Measurements from ENCODE around the gene RAB40AL. TPM values are rescaled to one million over a fixed set of nuclear protein-coding genes. Genes with fewer than 3 reads are reported as not detected.

The RAB40AL gene
- total and polyA plus RNA-seq, 2 of the 8 experiments (the other 6 are each of a cell fraction or from before 2014, with no cell fraction given), result 0.27 to 0.30 TPM

GRCh38 chrX:102985192-102985591, 48.1 kb downstream of the RAB40AL start (continued):
- TF ChIP-seq NANOG (IDR thresholded peaks at IDR 0.05; ENCODE audit: insufficient read depth, low read depth, low read length, poor library complexity, severe bottlenecking) (no peak), SIN3A (conservative IDR thresholded peaks at IDR 0.05 in 1 of 2, IDR thresholded peaks at IDR 0.05 in 1 of 2; ENCODE audit: low read depth in 1 of 2, low read length in 2 of 2) (no peak)

Other genes starting within 250 kb of the RAB40AL start
- gene GPRASP2, start 224.8 kb upstream of the RAB40AL start, total RNA-seq (2021; fragmentation: NEBNext Ultra II Directional; extraction: Animal tissue kit (Norgen Biotek cat#: 25700)), result 15.7 and 19.1 TPM in 2 replicates
- gene GPRASP2, start 224.8 kb upstream of the RAB40AL start, polyA plus RNA-seq (2011; rRNA removed), result 8.0 and 8.2 TPM in 2 replicates
- gene GPRASP3, start 216.5 kb upstream of the RAB40AL start, total RNA-seq (2021; fragmentation: NEBNext Ultra II Directional; extraction: Animal tissue kit (Norgen Biotek cat#: 25700)), result 19.3 and 19.8 TPM in 2 replicates
- 5.0 and 7.0 TPM in 2 replicates for gene GPRASP3, start 216.5 kb upstream of the RAB40AL start, polyA plus RNA-seq (2011; rRNA removed)
- 75.2 and 76.8 TPM in 2 replicates for gene BEX1, start 126.9 kb downstream of the RAB40AL start, total RNA-seq (2021; fragmentation: NEBNext Ultra II Directional; extraction: Animal tissue kit (Norgen Biotek cat#: 25700))
- 39.9 and 61.0 TPM in 2 replicates for gene BEX1, start 126.9 kb downstream of the RAB40AL start, polyA plus RNA-seq (2011; rRNA removed)
- not detected in 2 replicates for gene NXF3, start 155.9 kb downstream of the RAB40AL start, total RNA-seq (2021; fragmentation: NEBNext Ultra II Directional; extraction: Animal tissue kit (Norgen Biotek cat#: 25700))
- gene NXF3, start 155.9 kb downstream of the RAB40AL start, polyA plus RNA-seq (2011; rRNA removed), result 0.12 TPM in 1 of 2 replicates, not detected in the other

All from H1 (cell line).